Omental fat pad (tissue), 4 donors: ENCODE data around the gene FBXL2. TPM values are rescaled to one million over a fixed set of nuclear protein-coding genes. Genes with fewer than 3 reads are reported as not detected.
"Not testable (repeated sequence)": the region's sequence is repeated elsewhere in the genome, so short reads cannot be mapped to it uniquely, and the experiment has no call there.

Source experiments
- ATAC-seq: fragments of 150-250 bp; one replicate; pipeline ENCODE4 v1.9.1; 2016; ENCODE audit warnings: mild to moderate bottlenecking, moderate library complexity; ENCODE audit not compliant: low FRiP score
- DNase-seq: peaks from one replicate; pipeline ENCODE4 v3.0.0-alpha.2; 2019; ENCODE audit warnings: low spot score
- small RNA-seq: library from RNA; depleted of rRNA; stranded (forward); fragments of <200 nt; gene quantifications from one replicate; pipeline ENCODE3, GENCODE V24; 2016
- total RNA-seq, 4 donors: library from RNA; depleted of rRNA; stranded (reverse); fragments of >200 nt; gene quantifications; one replicate each; pipeline ENCODE4 v1.1.0, GENCODE V29; 2016
- TF ChIP-seq, protein P1 (sequence below), 3 donors: fragments of 450-650 bp; IDR thresholded peaks; one replicate each; pipeline ENCODE4 v1.5.1; 2016 to 2017; ENCODE audit warnings: antibody characterized with exemption in 3 of 3, mild to moderate bottlenecking in 3 of 3, moderate library complexity in 2 of 3

FBXL2 gene
- total RNA-seq, 4 donors from 2014 or later: 6.7 to 13.5 (median 7.3) TPM

DNA sequence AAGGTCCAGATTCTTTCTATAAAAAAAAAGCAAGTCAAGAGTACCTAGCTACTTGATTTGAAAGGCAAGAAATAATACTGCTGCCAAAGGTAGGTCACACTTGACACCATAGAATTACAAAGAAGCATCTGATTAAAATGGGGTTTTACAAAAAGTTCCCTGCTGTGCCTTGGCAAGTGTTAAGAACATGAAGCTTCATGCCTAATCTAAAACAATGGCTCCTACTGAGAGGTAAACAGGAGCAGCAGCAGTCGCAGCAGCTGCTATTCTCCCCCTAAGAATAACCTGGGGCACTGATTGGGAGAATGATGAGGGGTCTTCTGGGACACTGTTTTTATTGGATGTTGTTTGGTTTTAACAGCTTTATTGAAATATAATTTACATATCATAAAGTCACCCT is 148.8 kb downstream of the FBXL2 start:
- TF ChIP-seq, protein P1, sequence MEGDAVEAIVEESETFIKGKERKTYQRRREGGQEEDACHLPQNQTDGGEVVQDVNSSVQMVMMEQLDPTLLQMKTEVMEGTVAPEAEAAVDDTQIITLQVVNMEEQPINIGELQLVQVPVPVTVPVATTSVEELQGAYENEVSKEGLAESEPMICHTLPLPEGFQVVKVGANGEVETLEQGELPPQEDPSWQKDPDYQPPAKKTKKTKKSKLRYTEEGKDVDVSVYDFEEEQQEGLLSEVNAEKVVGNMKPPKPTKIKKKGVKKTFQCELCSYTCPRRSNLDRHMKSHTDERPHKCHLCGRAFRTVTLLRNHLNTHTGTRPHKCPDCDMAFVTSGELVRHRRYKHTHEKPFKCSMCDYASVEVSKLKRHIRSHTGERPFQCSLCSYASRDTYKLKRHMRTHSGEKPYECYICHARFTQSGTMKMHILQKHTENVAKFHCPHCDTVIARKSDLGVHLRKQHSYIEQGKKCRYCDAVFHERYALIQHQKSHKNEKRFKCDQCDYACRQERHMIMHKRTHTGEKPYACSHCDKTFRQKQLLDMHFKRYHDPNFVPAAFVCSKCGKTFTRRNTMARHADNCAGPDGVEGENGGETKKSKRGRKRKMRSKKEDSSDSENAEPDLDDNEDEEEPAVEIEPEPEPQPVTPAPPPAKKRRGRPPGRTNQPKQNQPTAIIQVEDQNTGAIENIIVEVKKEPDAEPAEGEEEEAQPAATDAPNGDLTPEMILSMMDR (IDR thresholded peaks at IDR 0.05): no peak
- no peak for ATAC-seq
- no peak for DNase-seq

DNA sequence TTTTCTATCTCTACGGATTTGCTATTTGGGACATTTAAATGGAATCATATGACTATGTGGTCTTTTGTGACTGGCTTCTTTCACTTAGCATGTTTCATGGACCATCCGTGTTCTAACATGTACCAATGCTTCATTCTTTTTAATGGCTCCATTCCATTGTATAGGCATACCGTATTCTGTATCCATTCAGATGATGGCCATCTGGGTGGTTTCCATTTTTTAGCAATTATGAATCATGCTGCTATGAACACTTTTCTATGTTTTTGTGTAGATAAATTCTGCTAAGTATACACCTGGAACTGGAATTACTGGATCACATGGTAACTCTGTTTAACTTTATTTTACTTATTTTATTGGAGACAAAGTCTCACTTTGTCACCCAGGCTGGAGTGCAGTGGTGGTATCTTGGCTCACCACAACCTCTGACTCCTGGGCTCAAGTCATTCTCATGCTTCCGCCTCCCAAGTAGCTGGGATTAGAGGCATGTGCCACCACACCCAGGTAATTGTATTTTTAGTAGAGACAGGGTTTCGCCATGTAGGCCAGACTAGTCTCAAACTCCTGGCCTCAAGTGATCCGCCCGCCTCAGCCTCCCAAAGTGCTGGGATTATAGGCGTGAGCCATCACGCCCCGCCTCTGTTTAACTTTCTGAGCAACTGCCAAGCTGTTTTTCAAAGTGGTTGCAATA is 149.5 kb downstream of the FBXL2 start:
- DNase-seq (no peak), ATAC-seq (no peak)
- TF ChIP-seq, protein P1 (IDR thresholded peaks at IDR 0.05): no peak

DNA sequence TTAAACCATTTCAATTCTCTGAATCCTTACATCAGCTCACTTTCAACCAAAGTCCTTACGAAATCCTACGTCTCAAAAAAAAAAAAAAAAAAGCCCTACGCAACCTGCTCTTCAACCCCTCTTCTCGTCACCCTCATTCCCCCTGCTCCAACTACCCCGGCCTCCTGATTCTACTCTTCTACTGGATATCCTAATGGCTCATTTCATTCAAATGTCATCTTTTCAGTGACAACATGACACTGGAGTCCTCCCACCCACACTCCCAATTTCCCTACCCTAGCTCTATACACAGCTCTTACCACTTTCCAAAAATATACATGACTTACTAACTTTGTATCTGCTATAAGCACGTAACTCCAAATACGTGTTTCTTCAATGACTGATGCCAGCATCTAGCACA is 151.5 kb downstream of the FBXL2 start:
- no peak for ATAC-seq
- TF ChIP-seq, protein P1 (IDR thresholded peaks at IDR 0.05): no peak
- no peak for DNase-seq

DNA sequence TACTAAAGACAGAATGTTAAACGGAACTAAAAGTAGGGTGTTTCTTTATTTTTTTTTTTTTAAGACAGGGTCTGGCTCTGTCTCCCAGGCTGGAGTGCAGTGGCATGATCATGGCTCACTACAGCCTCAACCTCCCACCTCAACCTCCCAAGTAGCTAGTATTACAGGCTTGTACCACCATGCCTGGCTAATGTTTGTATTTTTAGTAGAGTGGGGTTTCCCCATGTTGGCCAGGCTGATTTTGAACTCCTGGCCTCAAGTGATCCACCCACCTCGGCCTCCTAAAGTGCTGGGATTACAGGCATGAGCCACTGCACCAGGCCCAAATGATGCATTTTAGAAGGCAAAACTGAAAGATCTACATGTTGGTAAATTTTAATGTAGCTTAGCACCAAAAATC is 152.1 kb downstream of the FBXL2 start:
- not testable (repeated sequence) for DNase-seq, ATAC-seq

DNA sequence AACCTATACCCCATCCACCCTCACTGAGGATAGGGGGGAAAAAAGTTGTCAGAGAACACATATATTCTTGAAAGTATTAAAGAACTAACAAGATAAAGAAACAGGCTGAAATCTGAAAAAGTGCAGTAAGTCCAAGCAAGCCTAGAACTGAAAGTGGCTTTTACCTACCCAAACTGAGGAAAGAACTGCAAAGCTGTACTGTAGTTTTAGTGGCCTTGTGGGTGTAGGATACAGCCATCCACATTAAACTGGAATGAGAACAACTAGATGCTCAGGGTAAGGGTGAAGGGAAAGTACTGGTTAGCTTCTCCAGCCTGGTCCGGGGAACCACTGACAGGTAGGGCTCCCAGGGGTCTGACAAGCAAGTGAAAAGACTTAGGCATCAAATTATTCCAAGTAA is 152.8 kb downstream of the FBXL2 start:
- DNase-seq (no peak), ATAC-seq (no peak)
- TF ChIP-seq, protein P1 (IDR thresholded peaks at IDR 0.05): no peak

DNA sequence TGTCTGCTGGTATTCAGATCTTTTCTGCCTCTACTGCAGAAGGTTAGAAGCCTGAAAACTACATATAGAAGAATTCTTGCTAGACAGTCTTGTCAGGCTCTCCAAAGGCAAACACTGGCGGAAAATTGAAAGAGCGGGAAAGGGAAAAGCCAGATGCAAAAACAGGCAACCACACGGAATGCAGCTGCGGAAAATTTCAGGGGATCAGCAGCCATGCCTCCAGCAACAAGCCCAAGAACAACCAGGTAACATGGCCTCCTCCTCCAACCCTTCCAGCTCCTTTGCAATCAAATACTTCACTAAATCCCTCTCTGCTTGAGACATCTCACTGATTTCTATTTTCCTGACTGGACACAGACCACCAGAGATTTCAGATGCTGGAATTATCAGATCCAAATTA is 153.3 kb downstream of the FBXL2 start:
- ATAC-seq (no peak), DNase-seq (no peak)
- TF ChIP-seq, protein P1 (IDR thresholded peaks at IDR 0.05): no peak

DNA sequence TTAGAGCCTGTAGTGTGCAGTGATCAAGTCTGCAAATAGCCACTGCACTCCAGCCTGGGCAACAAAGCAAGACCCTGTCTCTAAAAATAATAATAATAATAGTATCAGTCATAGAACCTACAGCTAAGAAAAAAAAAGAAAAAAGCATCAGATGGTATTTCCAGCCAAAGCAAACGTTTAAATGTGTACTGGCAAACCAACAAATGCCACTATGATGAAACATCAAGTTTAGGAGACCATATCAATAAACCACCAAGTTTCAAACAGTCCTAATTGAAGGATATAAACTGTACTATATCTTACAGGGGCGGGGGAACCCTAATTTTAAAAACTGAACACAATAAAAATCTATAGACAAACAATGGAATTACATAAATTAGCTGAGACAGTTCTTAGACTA is 156.6 kb downstream of the FBXL2 start:
- ATAC-seq: no peak
- TF ChIP-seq, protein P1 (IDR thresholded peaks at IDR 0.05): no peak
- no peak for DNase-seq

Small RNAs within 50 kb of the gene (small RNA-seq; reads per million reads assigned to genes)
- gene RNU7-110P: not detected

Other genes with a start within 250 kb of the FBXL2 start
- 10 to 100 TPM; 57.7 to 80.9 (median 63.4) TPM for gene GLB1, start 180.3 kb upstream of the FBXL2 start, total RNA-seq
- 10 to 100 TPM in 2 of 4 donors, 1 to 10 TPM in 2; 5.6 to 11.6 (median 10.2) TPM for gene TMPPE, start 180.3 kb upstream of the FBXL2 start, total RNA-seq
- 100 to 1,000 TPM; 267 to 355 (median 300) TPM for gene CRTAP, start 163.4 kb upstream of the FBXL2 start, total RNA-seq
- gene SUSD5, start 58.6 kb upstream of the FBXL2 start, total RNA-seq: 10 to 100 TPM in 2 of 4 donors, 1 to 10 TPM in 2; 2.0 to 13.5 (median 6.6) TPM
- 10 to 100 TPM; 45.6 to 77.0 (median 63.0) TPM for gene UBP1, start 163.0 kb downstream of the FBXL2 start, total RNA-seq